HG03354 (cell line): ENCODE results near the gene ALAD.
"Not testable (repeated sequence)": the region's sequence is repeated elsewhere in the genome, so short reads cannot be mapped to it uniquely, and the experiment has no call there.

Experiments
- ATAC-seq: cut with Tn5 transposase; IDR thresholded peaks from one replicate; pipeline ENCODE4 v1.9.1; 2021; ENCODE audit warnings: mild to moderate bottlenecking; ENCODE audit not compliant: unreplicated experiment, poor library complexity, severe bottlenecking

Gene ALAD

DNA sequence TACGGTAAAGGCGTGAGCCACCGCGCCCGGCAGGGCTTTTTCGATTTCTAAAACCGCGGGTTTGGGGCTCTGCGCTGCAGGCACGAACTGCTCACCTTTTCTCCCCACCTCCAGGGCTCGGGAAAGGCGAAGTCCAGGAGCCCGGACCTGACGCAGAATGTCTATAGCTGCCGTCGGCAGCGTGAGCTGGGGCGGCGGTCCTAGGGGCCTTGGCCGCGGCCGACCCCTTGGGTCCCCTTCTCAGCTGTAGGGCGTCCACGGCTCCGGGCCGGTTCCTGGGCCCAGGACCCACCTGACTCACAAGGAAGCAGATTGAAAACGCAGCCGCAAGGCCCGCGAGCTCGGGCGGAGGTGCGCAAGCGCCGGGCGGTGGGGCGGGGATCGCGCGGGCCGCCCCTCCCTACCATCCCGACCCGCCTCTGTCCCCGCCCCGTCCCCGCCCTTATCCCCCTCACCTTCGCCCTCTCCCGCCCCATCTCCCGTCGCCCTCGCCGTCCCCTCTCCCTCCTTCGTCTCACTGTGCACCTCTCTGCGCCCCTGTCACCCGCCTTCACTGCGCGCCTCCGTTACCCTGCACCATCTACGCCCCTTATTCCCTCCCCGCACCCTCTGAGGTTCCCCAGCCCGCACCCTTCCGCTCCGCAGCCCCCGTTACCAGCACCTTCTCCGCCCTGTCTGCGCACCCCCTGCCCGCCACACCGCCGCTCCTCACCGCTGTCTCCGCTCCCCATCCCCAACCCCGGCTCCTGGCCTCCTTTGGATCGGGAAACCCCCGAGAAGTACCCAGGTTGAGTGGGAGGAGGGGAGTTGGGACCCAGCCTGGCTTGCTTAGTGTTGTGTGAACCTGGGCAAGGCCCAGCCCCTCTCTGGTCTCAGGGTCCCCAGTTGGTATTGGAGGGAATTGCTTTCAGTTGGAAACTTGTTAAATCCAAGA is 24.2 kb downstream of the ALAD start, which contains the start of gene HDHD3:
HDHD3 (minus strand) TSS at position 353 of the 934 bp plus-strand sequence. CDS start 2,632 bp downstream, outside the sequence.
- peak; percentile 88 for ATAC-seq

DNA sequence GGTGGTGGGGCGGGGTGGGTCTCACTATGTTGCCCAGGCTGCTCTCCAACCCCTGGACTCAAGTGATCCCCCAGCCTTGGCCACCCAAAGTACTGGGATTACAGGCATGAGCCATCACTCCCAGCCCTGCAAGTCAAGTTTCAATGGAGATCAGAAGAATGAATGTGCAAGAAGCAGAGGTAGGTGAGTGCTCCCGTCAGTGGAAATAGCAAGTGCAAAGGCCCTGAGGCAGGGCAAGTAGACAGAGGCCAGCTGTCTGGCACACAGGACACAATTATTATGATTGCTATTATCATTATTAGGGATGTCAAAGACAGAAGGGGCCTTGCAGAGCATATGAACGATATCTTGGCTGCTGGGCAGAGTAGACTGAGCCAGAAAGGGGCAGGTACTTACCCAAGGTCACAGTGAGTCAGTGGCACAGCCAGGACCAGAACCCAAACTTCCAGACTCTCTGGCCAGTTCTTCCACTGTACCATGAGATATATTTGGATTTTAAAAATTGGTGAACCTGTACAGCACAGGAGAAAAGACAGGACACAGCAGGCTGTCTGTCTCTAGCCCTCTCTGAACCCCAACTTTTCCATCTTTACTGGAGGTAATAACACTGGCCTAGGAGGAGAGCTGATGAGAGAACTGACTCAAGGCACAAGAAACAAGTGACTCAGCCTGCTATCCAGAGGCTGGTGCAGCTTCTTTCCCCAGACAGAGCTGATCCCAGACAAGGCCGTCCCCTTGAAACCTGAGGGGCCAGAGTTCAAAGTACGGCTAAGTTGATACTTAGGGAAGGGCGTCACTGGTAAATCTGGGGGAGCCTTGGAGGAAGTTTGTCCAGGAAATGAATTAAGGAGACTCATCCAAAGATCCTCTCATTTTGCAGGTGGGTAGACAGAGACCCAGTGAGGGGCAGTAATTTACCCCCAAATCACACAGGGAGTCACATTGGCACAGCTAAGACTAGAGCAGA is 25.7 kb downstream of the ALAD start:
- no peak for ATAC-seq

DNA sequence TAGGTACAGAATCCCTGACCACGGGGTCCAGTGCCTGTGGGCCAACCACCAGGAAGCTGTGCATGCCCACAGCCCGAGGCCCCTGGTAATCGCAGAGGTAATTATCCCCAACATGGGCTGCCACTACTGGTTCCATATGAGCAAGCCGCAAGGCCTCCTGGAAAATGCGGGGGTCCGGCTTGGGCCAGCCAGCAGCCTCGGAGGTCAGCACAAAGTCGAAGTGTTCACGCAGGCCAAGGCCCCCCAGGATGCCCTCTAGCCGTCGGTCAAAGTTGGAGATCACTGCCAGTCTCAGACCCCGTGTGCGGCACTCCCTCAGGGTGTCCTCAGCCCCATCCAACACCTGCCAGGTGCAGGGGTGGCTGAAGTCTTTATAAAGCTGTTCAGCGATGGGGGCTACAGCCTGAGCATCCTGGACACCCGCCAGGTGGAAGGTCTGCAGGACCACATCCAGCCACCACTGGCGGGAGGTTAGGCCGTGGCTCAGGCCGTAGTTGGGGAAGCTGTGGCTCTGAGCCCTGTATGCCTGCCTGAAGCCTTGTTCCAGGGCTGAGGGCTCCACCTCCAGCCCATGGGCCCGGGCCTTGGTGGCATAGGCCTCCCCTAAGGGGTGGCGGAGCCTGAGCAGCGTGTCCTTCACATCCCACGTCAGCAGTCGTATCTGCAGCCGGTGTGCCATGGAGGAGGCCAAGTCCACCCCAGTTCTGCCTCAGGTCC is 27.2 kb downstream of the ALAD start:
- ATAC-seq: no peak

DNA sequence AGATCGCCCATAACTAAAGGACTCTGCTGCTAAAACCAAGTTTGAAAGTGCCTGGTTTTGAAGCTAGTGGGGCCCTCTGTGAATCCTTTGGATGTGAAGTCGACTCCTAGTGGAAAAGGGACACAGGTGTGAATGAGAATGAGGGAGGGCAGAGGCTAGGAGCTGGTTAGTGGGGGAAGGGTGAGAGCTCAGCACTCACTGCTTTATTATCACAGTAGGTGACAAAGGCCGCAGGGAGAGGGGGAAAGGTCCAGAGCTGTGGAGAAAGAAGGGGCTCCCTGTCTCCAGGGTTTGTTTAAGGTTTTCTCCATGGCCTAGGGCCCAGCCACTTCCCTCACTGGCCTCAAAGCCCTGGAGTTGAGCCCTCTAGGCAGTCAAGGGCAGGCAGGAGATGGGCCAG is 27.8 kb downstream of the ALAD start:
- ATAC-seq: no peak

DNA sequence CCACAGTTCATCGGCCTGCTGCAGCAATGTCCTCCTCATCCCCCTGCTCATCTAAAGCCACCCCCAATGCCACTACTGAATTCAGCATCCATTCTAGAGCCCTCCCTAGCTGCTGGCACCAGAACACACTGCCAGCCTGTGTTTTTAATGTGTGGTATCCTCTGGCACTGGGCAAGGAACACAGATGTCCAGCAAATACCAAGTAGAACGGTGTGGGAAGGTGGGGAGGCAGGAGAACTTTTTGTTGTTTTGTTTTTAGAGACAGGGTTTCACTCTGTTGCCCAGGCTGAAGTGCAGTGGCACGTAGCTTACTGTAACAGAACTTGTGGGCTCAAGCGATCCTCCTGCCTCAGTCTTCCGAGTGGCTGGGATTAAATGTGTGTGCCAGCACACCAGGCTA is 29.0 kb downstream of the ALAD start:
- no peak for ATAC-seq

DNA sequence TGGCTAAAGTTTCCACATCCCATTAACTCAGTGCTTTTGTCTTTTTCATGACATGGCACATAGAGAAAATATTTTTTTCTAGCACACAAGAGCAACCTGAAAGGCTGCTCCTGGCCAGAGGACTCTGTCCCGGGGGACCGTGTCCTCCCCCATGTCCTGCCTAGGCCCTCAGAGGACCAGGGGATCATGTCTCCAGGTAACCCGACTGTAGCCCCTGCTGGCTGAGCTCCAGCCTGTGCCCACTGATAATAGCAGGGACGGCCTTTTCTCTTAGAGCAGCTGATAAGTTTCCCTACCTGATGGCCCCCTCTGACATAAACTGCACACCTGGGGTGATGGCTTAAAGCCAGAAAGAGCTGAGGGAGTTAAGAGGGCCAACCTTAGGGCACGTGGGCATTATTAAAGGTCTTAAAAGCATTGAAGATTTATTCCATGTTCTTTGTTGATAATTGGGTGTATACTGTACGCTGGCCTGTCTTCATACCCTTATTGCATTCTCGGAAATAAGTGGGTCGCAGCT is 30.2 kb downstream of the ALAD start:
- no peak for ATAC-seq

DNA sequence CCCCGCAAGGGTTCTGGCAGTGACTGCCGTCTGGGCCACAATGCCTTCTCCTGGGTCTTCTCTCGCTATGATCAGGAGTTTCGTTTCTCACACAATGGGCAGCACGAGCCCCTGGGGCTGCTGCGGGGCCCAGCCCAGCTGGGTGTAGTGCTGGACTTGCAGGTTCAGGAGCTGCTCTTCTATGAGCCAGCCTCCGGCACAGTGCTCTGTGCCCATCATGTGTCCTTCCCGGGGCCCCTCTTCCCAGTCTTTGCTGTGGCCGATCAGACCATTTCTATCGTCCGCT is 31.3 kb downstream of the ALAD start:
- no peak for ATAC-seq

DNA sequence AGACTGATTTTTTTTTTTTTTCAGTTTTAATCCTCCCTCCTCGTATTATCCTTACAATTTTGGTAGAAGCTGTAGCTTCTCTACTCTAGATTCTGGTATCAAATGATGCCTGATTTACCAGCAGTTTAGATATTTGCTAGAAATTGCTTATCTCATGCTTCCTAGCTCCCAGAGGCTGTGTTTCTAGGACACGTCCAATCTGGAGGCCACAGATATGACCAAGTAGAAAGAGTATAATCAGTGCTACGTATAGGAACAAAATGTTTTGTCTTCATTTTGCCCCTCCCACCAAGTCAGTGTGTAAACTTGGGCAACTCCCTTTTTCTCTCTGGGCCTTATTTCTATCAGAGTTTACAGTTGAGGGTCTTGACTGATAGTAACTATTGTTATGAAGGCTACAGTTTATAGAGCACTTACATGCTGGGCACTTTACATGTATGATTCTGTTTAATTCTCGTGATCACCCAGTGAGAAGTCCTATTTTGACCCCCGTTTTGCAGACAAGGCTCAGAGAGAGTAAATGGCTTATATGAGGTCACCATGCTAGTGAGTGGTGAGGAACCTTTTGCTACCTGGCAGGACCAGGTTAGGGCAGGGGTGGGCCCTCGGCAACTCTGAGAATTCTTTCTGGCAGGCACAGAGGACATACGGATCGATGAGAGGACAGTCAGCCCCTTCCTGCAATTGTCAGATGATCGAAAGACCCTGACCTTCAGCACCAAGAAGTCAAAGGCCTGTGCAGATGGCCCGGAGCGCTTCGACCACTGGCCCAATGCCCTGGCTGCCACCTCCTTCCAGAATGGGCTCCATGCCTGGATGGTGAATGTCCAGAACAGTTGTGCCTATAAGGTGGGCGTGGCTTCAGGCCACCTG is 31.9 kb downstream of the ALAD start:
- ATAC-seq: no peak

DNA sequence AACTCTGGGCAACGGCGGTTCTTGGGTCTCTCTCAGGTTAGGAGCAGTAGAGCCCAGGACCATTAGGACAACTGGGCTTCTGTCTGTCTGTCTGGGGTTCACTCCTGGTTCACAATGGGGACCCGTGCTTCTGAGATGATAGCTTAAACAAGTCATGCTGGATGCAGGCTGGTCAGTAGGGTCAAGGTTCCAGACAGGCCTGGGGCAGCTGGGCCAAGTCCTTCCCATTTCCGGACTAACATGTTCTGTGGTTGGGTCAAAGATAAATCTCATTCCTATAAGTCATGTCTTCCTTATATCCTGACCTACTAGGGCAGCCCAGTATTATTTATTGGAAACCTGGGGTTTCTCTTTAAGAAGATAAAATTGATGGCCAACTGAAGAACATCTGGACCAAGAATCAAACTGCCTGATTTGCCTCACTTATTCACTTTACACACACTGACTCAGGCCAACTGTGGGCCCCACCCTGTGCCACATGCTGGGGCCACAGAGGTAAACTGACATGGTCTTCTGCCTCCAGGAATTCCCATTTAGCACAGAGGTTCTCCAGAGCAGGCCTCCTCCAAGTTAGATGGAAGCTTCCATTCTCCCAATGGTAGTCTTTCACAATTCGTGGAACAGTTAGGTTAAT is 32.6 kb downstream of the ALAD start:
- no peak for ATAC-seq

DNA sequence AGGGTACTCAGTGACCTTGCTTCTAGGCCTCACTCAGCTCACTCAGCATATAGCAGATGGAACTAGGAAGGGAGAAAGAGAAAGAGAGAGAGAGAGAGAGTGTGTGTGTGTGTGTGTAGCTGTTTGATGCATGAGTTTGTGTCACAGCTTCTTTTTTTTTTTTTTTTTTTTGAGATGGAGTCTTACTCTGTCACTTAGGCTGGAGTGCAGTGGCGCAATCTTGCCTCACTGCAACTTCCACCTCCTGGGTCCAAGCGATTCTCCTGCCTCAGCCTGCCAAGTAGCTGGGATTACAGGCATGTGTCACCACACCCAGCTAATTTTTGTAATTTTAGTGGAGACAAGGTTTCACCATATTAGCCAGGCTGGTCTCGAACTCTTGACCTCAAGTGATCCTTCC is 35.4 kb downstream of the ALAD start:
- not testable (repeated sequence) for ATAC-seq

DNA sequence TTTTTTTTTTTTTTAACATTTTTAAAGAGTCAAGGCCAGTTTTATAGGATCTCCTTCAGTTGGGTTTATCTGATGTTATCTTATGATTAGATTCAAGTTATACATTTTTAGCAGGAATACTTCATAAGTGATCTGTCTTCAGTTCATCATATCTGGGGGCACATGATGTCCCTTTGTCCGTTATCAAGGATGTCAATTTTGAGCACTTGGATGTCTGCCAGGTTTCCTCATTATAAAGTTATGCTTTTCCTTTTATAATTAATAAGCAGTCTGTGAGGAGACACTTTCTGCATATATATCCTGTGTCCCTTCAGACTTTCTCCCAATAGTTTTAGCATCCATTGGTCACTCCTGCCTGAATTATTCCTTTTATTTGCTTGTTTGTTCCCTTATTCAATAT is 36.1 kb downstream of the ALAD start:
- no peak for ATAC-seq

DNA sequence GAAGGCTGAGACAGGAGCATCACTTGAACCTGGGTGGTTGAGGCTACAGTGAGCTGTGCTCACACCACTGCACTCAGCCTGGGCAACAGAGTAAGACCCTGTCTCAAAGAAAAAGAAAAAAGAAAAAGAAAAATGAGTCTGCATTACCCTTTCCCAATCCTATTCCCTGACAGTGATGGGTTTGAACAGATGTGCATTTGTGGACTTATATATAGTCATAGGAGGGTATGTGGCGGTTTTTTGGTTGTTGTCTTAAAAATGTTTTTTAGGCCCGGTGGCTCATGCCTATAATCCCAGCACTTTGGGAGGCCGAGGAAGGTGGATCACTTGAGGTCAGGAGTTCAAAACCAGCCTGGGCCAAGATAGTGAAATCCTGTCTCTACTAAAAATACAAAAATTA is 37.7 kb downstream of the ALAD start:
- no peak for ATAC-seq

DNA sequence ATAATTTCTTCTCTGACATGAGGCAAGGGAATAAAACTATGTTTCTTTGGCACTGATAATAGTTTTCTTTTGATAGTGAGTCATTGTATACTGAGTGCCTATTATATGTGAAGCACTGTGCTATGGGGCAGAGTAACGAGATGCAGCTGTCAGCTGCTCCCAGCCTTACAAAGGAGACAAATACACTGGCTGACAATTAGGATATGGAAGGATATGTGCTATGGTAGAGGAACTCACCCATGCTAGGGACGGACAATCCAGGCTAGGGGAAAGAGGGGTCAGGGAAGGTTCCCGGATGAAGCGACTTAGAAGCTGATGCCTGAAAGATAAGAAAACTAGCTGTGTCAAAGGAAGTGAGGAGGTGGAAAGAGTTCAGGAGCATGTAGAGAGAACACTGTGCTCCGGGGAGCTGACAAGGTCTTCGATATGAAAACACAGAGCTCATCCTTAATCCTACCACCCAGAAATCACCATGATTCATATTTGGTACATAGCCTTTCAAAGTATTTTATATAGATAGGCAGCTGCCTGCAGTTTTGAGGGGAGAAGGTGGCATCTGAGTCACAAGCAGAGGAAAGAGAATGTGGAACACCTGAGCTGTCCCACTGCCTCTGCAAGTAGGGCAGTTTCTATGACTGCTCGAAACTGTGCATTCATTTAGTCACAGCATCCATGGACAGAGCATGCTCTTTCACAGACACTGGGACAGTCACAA is 39.6 kb downstream of the ALAD start:
- no peak for ATAC-seq

DNA sequence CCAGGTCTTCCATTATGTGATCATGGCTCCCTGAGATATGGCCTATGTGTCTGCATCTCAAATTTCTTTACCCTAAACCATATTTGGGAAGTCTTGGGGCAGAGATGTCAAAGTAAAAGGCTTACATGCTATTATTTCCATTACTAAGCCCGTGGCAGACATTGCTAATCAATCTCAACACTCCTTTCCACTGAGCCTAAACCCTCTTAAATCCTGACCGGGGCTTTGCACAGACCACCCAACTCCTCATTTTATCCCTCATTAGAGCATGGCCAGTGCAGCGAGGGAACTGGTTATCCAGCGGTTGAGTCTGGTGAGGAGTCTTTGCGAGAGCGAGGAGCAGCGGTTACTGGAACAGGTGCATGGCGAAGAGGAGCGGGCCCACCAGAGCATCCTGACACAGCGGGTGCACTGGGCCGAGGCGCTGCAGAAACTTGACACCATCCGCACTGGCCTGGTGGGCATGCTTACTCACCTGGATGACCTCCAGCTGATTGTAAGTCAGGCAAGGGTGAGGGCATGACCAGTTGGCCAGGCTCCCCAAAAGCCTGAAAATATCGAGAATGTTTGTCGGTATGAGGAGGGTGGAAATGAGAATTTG is 40.7 kb downstream of the ALAD start:
- no peak for ATAC-seq

DNA sequence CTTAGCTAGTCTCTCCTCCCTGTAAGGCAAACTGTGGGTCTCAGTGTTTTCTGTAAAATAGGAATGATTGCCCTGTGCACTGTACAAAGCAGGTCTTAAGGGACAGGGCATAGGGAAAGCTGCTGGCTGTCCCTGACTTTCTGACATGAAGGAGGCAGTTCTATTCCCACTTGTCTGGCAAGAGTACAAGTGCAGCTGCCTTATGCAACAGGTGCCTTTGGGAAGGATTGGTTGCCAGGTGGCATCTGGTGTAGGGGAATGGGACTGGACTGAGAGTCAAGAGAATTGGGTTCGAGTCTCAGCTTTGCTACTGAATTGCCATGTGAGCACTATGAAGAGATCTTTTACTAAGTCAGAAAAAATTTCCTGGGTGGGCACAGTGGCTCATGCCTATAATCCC is 41.7 kb downstream of the ALAD start:
- no peak for ATAC-seq

DNA sequence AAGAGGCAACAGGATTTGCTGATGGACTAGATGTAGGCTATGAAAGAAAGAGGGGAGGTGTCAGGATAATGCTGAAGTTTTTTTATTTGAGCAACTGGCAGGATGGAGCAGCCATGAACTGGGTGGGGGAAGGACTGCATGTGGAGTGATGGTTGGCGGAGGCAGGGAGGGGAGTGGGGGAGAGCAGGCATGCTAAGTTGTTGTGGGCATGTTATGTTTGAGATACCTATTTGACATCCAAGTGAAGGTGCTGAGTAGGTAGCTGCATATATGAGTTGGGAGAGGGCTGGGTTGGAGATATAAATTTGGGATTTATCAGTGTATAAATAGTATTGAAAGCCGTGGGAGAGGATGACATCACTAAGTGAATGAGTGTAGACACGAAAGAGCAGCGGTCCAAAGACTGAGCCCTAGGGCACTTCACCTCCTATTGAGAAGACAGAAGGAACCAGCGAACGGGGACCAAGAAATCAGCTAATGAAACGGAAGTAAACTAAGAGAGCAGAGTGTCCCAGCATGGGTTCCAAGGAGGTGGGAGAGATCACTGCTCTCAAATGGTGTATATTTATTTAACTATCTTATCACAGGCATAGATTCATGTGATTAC is 44.3 kb downstream of the ALAD start:
- ATAC-seq: no peak

DNA sequence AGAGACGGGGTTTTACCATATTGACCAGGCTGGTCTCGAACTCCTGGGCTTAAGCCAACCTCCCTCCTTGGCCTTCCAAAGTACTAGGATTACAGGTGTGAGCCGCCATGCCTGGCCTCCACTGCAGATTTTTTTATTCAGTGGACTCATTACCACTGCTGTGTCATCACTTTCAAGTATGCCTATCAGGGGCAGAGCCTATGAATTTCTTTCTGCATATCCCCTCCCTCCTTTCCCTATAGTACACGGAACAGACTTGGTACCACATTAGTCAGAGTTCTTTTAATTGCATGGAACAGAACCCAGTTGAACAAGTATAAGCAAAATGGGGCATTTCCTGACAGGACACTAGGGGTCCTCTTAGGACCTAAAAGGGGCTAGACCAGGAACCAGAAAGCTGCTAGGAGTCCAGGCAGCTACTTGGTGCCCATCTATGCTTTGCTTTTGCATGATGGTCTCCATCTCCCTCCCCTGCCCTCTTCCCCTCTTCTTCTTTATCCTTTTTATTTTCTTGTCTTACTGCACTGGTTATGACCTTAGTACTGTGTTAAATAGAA is 46.0 kb downstream of the ALAD start:
- no peak for ATAC-seq
